Upper lobe of left lung (tissue), 4 donors: ENCODE results near the gene MYL10.

ENCODE experiments used
- CTCF ChIP-seq, 6 experiments: fragments of 450-650 bp in 4 of 6; fragments of 200-600 bp in 2 of 6; sonication (generic) in 2 of 6; IDR thresholded peaks; one replicate each; pipeline ENCODE4 v1.5.1; 2016 to 2019; ENCODE audit warnings: antibody characterized with exemption in 6 of 6
- POLR2A ChIP-seq, 4 donors: fragments of 450-650 bp; IDR thresholded peaks; one replicate each; pipeline ENCODE4 v1.5.1; 2016 to 2017; ENCODE audit warnings: antibody characterized with exemption in 4 of 4, mild to moderate bottlenecking in 2 of 4
- POLR2AphosphoS5 ChIP-seq, 2 donors: sonication (generic); formaldehyde crosslinking; IDR thresholded peaks; one replicate each; pipeline ENCODE4 v1.5.1; 2017; ENCODE audit warnings: antibody characterized with exemption in 2 of 2

GRCh38 chr7:101629171-101629570 is at the start of gene MYL10:
- TF ChIP-seq POLR2A (IDR thresholded peaks at IDR 0.05) (no peak), CTCF (IDR thresholded peaks at IDR 0.05) (no peak), POLR2AphosphoS5 (IDR thresholded peaks at IDR 0.05) (no peak)
